Measurements from ENCODE around the gene VPS9D1.

DNA sequence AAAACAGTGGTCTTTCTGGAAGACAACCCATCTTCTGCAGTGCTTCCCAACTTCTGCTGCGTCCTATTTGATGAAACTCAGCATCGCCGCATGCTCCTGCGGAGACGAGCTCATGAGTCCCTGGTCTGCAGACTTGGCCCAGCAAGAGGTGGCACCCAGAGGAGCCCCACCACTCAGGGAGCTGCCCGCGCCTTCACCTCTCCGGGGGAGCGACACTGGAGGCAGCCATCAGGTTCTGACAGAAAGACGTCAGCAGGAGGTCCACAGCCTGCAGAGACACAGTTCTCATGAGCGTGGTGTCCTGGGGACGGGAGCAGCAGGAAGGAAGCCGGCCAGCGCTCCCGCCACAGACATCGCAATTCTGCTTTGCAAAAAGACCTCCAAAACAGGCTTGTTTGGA lies 49.7 kb upstream of the VPS9D1 start:
- TF ChIP-seq, protein P1, sequence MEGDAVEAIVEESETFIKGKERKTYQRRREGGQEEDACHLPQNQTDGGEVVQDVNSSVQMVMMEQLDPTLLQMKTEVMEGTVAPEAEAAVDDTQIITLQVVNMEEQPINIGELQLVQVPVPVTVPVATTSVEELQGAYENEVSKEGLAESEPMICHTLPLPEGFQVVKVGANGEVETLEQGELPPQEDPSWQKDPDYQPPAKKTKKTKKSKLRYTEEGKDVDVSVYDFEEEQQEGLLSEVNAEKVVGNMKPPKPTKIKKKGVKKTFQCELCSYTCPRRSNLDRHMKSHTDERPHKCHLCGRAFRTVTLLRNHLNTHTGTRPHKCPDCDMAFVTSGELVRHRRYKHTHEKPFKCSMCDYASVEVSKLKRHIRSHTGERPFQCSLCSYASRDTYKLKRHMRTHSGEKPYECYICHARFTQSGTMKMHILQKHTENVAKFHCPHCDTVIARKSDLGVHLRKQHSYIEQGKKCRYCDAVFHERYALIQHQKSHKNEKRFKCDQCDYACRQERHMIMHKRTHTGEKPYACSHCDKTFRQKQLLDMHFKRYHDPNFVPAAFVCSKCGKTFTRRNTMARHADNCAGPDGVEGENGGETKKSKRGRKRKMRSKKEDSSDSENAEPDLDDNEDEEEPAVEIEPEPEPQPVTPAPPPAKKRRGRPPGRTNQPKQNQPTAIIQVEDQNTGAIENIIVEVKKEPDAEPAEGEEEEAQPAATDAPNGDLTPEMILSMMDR (conservative IDR thresholded peaks at IDR 0.05 in 1 of 2, IDR thresholded peaks at IDR 0.05 in 1 of 2; ENCODE audit: extremely low read depth in 1 of 2, insufficient read depth in 1 of 2, low read depth in 1 of 2, low read length in 2 of 2), result no peak
- no peak for TF ChIP-seq EZH2 (IDR thresholded peaks at IDR 0.05; ENCODE audit: borderline replicate concordance, low read length)
